HEK293 (cell line): ENCODE results near the gene ALDOA.

Source experiments
- GLIS1 ChIP-seq: fragments of 450-650 bp; formaldehyde crosslinking; IDR thresholded peaks from 2 replicates; pipeline ENCODE4 v1.5.1; 2016; ENCODE audit warnings: missing biosample characterization, missing genetic modification characterization
- KLF1 ChIP-seq: fragments of 450-650 bp; formaldehyde crosslinking; IDR thresholded peaks from 2 replicates; pipeline ENCODE4 v1.5.1; 2016; ENCODE audit warnings: missing biosample characterization, missing genetic modification characterization
- KLF10 ChIP-seq: fragments of 450-650 bp; IDR thresholded peaks from 2 replicates; pipeline ENCODE4 v1.5.1; 2018; ENCODE audit warnings: missing biosample characterization, mild to moderate bottlenecking, missing genetic modification characterization
- MYNN ChIP-seq: fragments of 450-650 bp; formaldehyde crosslinking; IDR thresholded peaks from 2 replicates; pipeline ENCODE4 v1.5.1; 2016; ENCODE audit warnings: missing biosample characterization, missing genetic modification characterization, borderline replicate concordance
- SP2 ChIP-seq: fragments of 450-650 bp; formaldehyde crosslinking; IDR thresholded peaks from 2 replicates; pipeline ENCODE4 v1.5.1; 2016; ENCODE audit warnings: missing biosample characterization, missing genetic modification characterization
- ZBTB17 ChIP-seq: fragments of 450-650 bp; formaldehyde crosslinking; IDR thresholded peaks from 2 replicates; pipeline ENCODE4 v1.5.1; 2016; ENCODE audit warnings: missing biosample characterization, missing genetic modification characterization
- ZBTB20 ChIP-seq: fragments of 450-650 bp; formaldehyde crosslinking; IDR thresholded peaks from 2 replicates; pipeline ENCODE4 v1.5.1; 2016; ENCODE audit warnings: missing biosample characterization, missing genetic modification characterization
- ZBTB48 ChIP-seq: fragments of 450-650 bp; formaldehyde crosslinking; IDR thresholded peaks from 2 replicates; pipeline ENCODE4 v1.5.1; 2016; ENCODE audit warnings: missing biosample characterization, missing genetic modification characterization
- ZBTB8A ChIP-seq: fragments of 450-650 bp; formaldehyde crosslinking; IDR thresholded peaks from 2 replicates; pipeline ENCODE4 v1.5.1; 2016; ENCODE audit warnings: missing biosample characterization, missing genetic modification characterization
- ZEB2 ChIP-seq: fragments of 450-650 bp; formaldehyde crosslinking; IDR thresholded peaks from 2 replicates; pipeline ENCODE4 v1.5.1; 2016; ENCODE audit warnings: missing biosample characterization, missing genetic modification characterization
- ZFP69B ChIP-seq: fragments of 450-650 bp; formaldehyde crosslinking; IDR thresholded peaks from 2 replicates; pipeline ENCODE4 v1.5.1; 2016; ENCODE audit warnings: missing biosample characterization, missing genetic modification characterization
- ZNF157 ChIP-seq: fragments of 450-650 bp; formaldehyde crosslinking; IDR thresholded peaks from 2 replicates; pipeline ENCODE4 v1.5.1; 2016; ENCODE audit warnings: missing biosample characterization, missing genetic modification characterization
- ZNF2 ChIP-seq: fragments of 450-650 bp; formaldehyde crosslinking; IDR thresholded peaks from 2 replicates; pipeline ENCODE4 v1.5.1; 2016; ENCODE audit warnings: missing biosample characterization, missing genetic modification characterization
- ZNF24 ChIP-seq: fragments of 450-650 bp; formaldehyde crosslinking; IDR thresholded peaks from 2 replicates; pipeline ENCODE4 v1.5.1; 2016; ENCODE audit warnings: missing biosample characterization, missing genetic modification characterization
- ZNF37A ChIP-seq: fragments of 450-650 bp; IDR thresholded peaks from 2 replicates; pipeline ENCODE4 v1.5.1; 2018; ENCODE audit warnings: missing biosample characterization, missing genetic modification characterization
- ZNF416 ChIP-seq: fragments of 450-650 bp; formaldehyde crosslinking; IDR thresholded peaks from 2 replicates; pipeline ENCODE4 v1.5.1; 2016; ENCODE audit warnings: missing biosample characterization, missing genetic modification characterization
- ZNF510 ChIP-seq: fragments of 450-650 bp; formaldehyde crosslinking; IDR thresholded peaks from 2 replicates; pipeline ENCODE4 v1.5.1; 2018; ENCODE audit warnings: mild to moderate bottlenecking, missing genetic modification characterization, missing biosample characterization; ENCODE audit not compliant: insufficient replicate concordance
- ZNF555 ChIP-seq: fragments of 450-650 bp; formaldehyde crosslinking; conservative IDR thresholded peaks from 2 replicates; pipeline ENCODE4 v1.5.1; 2017; ENCODE audit warnings: missing biosample characterization, mild to moderate bottlenecking, missing genetic modification characterization, inconsistent platforms
- ZNF571 ChIP-seq: fragments of 450-650 bp; formaldehyde crosslinking; IDR thresholded peaks from 2 replicates; pipeline ENCODE4 v1.5.0; 2017; ENCODE audit warnings: missing biosample characterization, missing genetic modification characterization
- ZNF623 ChIP-seq: fragments of 450-650 bp; formaldehyde crosslinking; IDR thresholded peaks from 2 replicates; pipeline ENCODE4 v1.5.1; 2016; ENCODE audit warnings: missing biosample characterization, missing genetic modification characterization
- ZNF624 ChIP-seq: fragments of 450-650 bp; formaldehyde crosslinking; IDR thresholded peaks from 2 replicates; pipeline ENCODE4 v1.5.1; 2017; ENCODE audit warnings: missing biosample characterization, missing genetic modification characterization
- ZNF629 ChIP-seq: fragments of 450-650 bp; formaldehyde crosslinking; IDR thresholded peaks from 2 replicates; pipeline ENCODE4 v1.5.1; 2017; ENCODE audit warnings: missing biosample characterization, missing genetic modification characterization
- ZNF664 ChIP-seq: fragments of 450-650 bp; formaldehyde crosslinking; IDR thresholded peaks from 2 replicates; pipeline ENCODE4 v1.5.1; 2016; ENCODE audit warnings: missing biosample characterization, missing genetic modification characterization
- ZNF785 ChIP-seq: fragments of 450-650 bp; formaldehyde crosslinking; IDR thresholded peaks from 2 replicates; pipeline ENCODE4 v1.5.1; 2016; ENCODE audit warnings: missing biosample characterization, missing genetic modification characterization
- TF ChIP-seq, protein P1 (sequence below): fragments of 450-650 bp; formaldehyde crosslinking; IDR thresholded peaks from 2 replicates; pipeline ENCODE4 v1.5.1; 2016; ENCODE audit warnings: missing biosample characterization, missing genetic modification characterization, borderline replicate concordance
- TF ChIP-seq, protein P2 (sequence below): fragments of 450-650 bp; formaldehyde crosslinking; IDR thresholded peaks from 2 replicates; pipeline ENCODE4 v1.5.1; 2016; ENCODE audit warnings: missing biosample characterization, missing genetic modification characterization, low read depth
- TF ChIP-seq, protein P3 (sequence below): fragments of 450-650 bp; formaldehyde crosslinking; IDR thresholded peaks from 2 replicates; pipeline ENCODE4 v1.5.1; 2016; ENCODE audit warnings: missing biosample characterization, missing genetic modification characterization
- TF ChIP-seq, protein P4 (sequence below): fragments of 450-650 bp; formaldehyde crosslinking; IDR thresholded peaks from 2 replicates; pipeline ENCODE4 v1.5.1; 2016; ENCODE audit warnings: missing biosample characterization, missing genetic modification characterization
- TF ChIP-seq, protein P5 (sequence below): fragments of 450-650 bp; formaldehyde crosslinking; IDR thresholded peaks from 2 replicates; pipeline ENCODE4 v1.5.1; 2016; ENCODE audit warnings: missing biosample characterization, missing genetic modification characterization
- TF ChIP-seq, protein P6 (sequence below): fragments of 450-650 bp; formaldehyde crosslinking; IDR thresholded peaks from 2 replicates; pipeline ENCODE4 v1.5.1; 2017; ENCODE audit warnings: missing biosample characterization, missing genetic modification characterization

Gene ALDOA

DNA sequence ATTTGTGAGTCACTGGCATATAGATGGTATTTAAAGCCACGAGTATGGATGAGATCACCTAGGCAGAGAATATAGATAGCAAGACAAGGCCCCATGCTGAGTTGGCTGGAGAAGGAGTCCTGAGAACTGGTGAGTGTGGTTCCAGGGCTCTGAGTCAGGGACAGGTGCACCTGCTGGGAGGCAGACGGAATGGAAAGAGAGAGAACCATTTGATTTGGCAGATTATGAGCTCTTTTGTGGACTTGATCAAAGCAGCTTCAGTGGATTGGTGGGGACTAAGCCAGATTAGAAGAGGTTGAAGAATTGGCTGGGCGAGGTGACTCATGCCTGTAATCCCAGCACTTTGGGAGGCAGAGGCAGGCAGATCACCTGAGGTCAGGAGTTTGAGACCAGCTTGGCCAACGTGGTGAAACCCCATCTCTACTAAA is 46.8 kb upstream of the ALDOA start (continued):
- TF ChIP-seq ZNF664 (tag by site-specific recombination) (no peak), ZBTB20 (tag by site-specific recombination) (peak; percentile 75), ZBTB8A (tag by site-specific recombination) (no peak), ZNF623 (tag by site-specific recombination) (peak; percentile 35; the same call in 1 of the 2 replicates), ZNF510 (tag by site-specific recombination) (no peak), ZFP69B (tag by site-specific recombination) (peak; percentile 74; the same call in 1 of the 2 replicates), ZNF555 (tag by site-specific recombination) (no peak), ZNF37A (tag by site-specific recombination) (no peak), ZNF24 (tag by site-specific recombination) (peak; percentile 76; the same call in 1 of the 2 replicates), ZNF571 (no peak), ZBTB17 (tag by site-specific recombination) (peak; percentile 98), ZNF416 (tag by site-specific recombination) (no peak), MYNN (no peak), ZNF629 (peak; percentile 90), ZNF2 (no peak), KLF10 (peak; percentile 21; the same call in 1 of the 2 replicates), ZEB2 (tag by site-specific recombination) (peak; percentile 81; the same call in 1 of the 2 replicates), ZNF785 (no peak), KLF1 (tag by site-specific recombination) (no peak), ZNF624 (tag by site-specific recombination) (no peak), GLIS1 (tag by site-specific recombination) (peak; percentile 96), ZBTB48 (tag by site-specific recombination) (peak; percentile 32; the same call in 1 of the 2 replicates), SP2 (tag by site-specific recombination) (0 out of 2 replicates have a peak, but pooled peaks have one; percentile 13), ZNF157 (tag by site-specific recombination) (no peak)
- TF ChIP-seq, protein P1, sequence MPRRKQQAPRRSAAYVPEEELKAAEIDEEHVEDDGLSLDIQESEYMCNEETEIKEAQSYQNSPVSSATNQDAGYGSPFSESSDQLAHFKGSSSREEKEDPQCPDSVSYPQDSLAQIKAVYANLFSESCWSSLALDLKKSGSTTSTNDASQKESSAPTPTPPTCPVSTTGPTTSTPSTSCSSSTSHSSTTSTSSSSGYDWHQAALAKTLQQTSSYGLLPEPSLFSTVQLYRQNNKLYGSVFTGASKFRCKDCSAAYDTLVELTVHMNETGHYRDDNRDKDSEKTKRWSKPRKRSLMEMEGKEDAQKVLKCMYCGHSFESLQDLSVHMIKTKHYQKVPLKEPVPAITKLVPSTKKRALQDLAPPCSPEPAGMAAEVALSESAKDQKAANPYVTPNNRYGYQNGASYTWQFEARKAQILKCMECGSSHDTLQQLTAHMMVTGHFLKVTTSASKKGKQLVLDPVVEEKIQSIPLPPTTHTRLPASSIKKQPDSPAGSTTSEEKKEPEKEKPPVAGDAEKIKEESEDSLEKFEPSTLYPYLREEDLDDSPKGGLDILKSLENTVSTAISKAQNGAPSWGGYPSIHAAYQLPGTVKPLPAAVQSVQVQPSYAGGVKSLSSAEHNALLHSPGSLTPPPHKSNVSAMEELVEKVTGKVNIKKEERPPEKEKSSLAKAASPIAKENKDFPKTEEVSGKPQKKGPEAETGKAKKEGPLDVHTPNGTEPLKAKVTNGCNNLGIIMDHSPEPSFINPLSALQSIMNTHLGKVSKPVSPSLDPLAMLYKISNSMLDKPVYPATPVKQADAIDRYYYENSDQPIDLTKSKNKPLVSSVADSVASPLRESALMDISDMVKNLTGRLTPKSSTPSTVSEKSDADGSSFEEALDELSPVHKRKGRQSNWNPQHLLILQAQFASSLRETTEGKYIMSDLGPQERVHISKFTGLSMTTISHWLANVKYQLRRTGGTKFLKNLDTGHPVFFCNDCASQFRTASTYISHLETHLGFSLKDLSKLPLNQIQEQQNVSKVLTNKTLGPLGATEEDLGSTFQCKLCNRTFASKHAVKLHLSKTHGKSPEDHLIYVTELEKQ (tag by site-specific recombination), result peak; percentile 66; the same call in 1 of the 2 replicates
- TF ChIP-seq, protein P2, sequence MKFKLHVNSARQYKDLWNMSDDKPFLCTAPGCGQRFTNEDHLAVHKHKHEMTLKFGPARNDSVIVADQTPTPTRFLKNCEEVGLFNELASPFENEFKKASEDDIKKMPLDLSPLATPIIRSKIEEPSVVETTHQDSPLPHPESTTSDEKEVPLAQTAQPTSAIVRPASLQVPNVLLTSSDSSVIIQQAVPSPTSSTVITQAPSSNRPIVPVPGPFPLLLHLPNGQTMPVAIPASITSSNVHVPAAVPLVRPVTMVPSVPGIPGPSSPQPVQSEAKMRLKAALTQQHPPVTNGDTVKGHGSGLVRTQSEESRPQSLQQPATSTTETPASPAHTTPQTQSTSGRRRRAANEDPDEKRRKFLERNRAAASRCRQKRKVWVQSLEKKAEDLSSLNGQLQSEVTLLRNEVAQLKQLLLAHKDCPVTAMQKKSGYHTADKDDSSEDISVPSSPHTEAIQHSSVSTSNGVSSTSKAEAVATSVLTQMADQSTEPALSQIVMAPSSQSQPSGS (tag by site-specific recombination), result no peak
- TF ChIP-seq, protein P3, sequence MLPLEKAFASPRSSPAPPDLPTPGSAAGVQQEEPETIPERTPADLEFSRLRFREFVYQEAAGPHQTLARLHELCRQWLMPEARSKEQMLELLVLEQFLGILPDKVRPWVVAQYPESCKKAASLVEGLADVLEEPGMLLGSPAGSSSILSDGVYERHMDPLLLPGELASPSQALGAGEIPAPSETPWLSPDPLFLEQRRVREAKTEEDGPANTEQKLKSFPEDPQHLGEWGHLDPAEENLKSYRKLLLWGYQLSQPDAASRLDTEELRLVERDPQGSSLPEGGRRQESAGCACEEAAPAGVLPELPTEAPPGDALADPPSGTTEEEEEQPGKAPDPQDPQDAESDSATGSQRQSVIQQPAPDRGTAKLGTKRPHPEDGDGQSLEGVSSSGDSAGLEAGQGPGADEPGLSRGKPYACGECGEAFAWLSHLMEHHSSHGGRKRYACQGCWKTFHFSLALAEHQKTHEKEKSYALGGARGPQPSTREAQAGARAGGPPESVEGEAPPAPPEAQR (tag by site-specific recombination), result no peak
- TF ChIP-seq, protein P4, sequence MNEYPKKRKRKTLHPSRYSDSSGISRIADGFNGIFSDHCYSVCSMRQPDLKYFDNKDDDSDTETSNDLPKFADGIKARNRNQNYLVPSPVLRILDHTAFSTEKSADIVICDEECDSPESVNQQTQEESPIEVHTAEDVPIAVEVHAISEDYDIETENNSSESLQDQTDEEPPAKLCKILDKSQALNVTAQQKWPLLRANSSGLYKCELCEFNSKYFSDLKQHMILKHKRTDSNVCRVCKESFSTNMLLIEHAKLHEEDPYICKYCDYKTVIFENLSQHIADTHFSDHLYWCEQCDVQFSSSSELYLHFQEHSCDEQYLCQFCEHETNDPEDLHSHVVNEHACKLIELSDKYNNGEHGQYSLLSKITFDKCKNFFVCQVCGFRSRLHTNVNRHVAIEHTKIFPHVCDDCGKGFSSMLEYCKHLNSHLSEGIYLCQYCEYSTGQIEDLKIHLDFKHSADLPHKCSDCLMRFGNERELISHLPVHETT (tag by site-specific recombination), result peak; percentile 92
- TF ChIP-seq, protein P5, sequence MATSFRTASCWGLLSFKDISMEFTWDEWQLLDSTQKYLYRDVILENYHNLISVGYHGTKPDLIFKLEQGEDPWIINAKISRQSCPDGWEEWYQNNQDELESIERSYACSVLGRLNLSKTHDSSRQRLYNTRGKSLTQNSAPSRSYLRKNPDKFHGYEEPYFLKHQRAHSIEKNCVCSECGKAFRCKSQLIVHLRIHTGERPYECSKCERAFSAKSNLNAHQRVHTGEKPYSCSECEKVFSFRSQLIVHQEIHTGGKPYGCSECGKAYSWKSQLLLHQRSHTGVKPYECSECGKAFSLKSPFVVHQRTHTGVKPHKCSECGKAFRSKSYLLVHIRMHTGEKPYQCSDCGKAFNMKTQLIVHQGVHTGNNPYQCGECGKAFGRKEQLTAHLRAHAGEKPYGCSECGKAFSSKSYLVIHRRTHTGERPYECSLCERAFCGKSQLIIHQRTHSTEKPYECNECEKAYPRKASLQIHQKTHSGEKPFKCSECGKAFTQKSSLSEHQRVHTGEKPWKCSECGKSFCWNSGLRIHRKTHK, result 0 out of 2 replicates have a peak, but pooled peaks have one; percentile 34
- TF ChIP-seq, protein P6, sequence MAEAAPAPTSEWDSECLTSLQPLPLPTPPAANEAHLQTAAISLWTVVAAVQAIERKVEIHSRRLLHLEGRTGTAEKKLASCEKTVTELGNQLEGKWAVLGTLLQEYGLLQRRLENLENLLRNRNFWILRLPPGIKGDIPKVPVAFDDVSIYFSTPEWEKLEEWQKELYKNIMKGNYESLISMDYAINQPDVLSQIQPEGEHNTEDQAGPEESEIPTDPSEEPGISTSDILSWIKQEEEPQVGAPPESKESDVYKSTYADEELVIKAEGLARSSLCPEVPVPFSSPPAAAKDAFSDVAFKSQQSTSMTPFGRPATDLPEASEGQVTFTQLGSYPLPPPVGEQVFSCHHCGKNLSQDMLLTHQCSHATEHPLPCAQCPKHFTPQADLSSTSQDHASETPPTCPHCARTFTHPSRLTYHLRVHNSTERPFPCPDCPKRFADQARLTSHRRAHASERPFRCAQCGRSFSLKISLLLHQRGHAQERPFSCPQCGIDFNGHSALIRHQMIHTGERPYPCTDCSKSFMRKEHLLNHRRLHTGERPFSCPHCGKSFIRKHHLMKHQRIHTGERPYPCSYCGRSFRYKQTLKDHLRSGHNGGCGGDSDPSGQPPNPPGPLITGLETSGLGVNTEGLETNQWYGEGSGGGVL, result peak; percentile 90
